AG04450 (cell line): ENCODE results near the gene APBA2. TPM values are rescaled to one million over a fixed set of nuclear protein-coding genes. Genes with fewer than 3 reads are reported as not detected.

ENCODE experiments used
- CTCF ChIA-PET: fragments of 300-600, 350-600 bp; formaldehyde crosslinking; extraction: SDS; loops from one replicate; lab custom pipeline; 2022; ENCODE audit warnings: antibody characterized with exemption, inconsistent platforms; lab: Charles Lee
- POLR2A ChIA-PET: fragments of 350-600 bp; formaldehyde crosslinking; extraction: SDS; loops from one replicate; lab custom pipeline; 2021; ENCODE audit warnings: antibody characterized with exemption, inconsistent platforms; lab: Yijun Ruan, JAX
- DNase-seq: peaks from one replicate; pipeline ENCODE4 v3.0.0-alpha.2; 2011; ENCODE audit warnings: low read depth, low spot score
- H3K27ac ChIP-seq: one replicate; pipeline ENCODE4 v1.5.1; 2012; ENCODE audit warnings: low read depth, low read length, control low read depth
- H3K27me3 ChIP-seq: one replicate; pipeline ENCODE4 v1.6.0; 2012; ENCODE audit warnings: low read length; ENCODE audit not compliant: control insufficient read depth, insufficient read depth
- H3K4me3 ChIP-seq: 2 replicates; pipeline ENCODE4 v1.5.1; 2011; ENCODE audit warnings: mild to moderate bottlenecking, low read depth, low read length, control low read depth
- H3K9me3 ChIP-seq: 2 replicates; pipeline ENCODE4 v1.5.1; 2012; ENCODE audit warnings: low read length; ENCODE audit not compliant: control insufficient read depth, insufficient read depth
- CTCF ChIP-seq: IDR thresholded peaks from 2 replicates; pipeline ENCODE4 v1.5.1; 2011; ENCODE audit warnings: low read depth, low read length, control low read depth, inconsistent platforms
- polyA plus RNA-seq: library from polyadenylated mRNA; depleted of rRNA; stranded (reverse); fragments of >200 nt; gene quantifications from 2 replicates; pipeline ENCODE4 v1.2.3, GENCODE V29; 2011

The APBA2 gene
- polyA plus RNA-seq, 1 experiment = 18.9 TPM

GRCh38 chr15:29046977-29047376, 161.2 kb downstream of the APBA2 start:
- H3K27ac ChIP-seq = no peak overlapping the region
- no peaks in the 10 kb centered on the region for H3K27me3 ChIP-seq
- H3K4me3 ChIP-seq = no peak overlapping the region
- ChIA-PET CTCF (no interaction called here), POLR2A (no interaction called here)
- no peak for DNase-seq
- H3K9me3 ChIP-seq = no peaks in the 10 kb centered on the region
- no peak for TF ChIP-seq CTCF

- POLR2A ChIA-PET = interaction anchor here (0.7 kb wide), 1 partner anchor 137 kb away, joined by 6 read pairs; no protein-coding TSS in a partner anchor
- TF ChIP-seq CTCF = no peak
- Histone ChIP-seq H3K27ac (no peak overlapping the region), H3K27me3 (no peaks in the 10 kb centered on the region), H3K9me3 (peaks cover 2% of the 10 kb centered on the region; the same call in 1 of the 2 replicates), H3K4me3 (no peak overlapping the region)
- CTCF ChIA-PET = interaction anchor here (0.6 kb wide), 1 partner anchor 42 kb away, joined by 3 read pairs; no protein-coding TSS in a partner anchor
- no peak for DNase-seq
Observed at GRCh38 chr15:29048011-29048410, 162.2 kb downstream of the APBA2 start.

GRCh38 chr15:29050870-29051269, 165.1 kb downstream of the APBA2 start:
- TF ChIP-seq CTCF = no peak
- POLR2A ChIA-PET = no interaction called here

GRCh38 chr15:29051422-29051821, 165.6 kb downstream of the APBA2 start:
- no peak overlapping the region for H3K4me3 ChIP-seq
- DNase-seq = no peak
- TF ChIP-seq CTCF = no peak
- ChIA-PET POLR2A (interaction anchor here (0.6 kb wide), 1 partner anchor 62 kb away, joined by 4 read pairs; no protein-coding TSS in a partner anchor), CTCF (interaction anchor here (1.2 kb wide), 1 partner anchor 39 kb away, joined by 3 read pairs; no protein-coding TSS in a partner anchor)
- no peaks in the 10 kb centered on the region for H3K27me3 ChIP-seq
- H3K27ac ChIP-seq = no peak overlapping the region
- H3K9me3 ChIP-seq = peaks cover 16% of the 10 kb centered on the region

More at GRCh38 chr15:29050870-29051269, 165.1 kb downstream of the APBA2 start:
- Histone ChIP-seq H3K27ac (no peak overlapping the region), H3K4me3 (no peak overlapping the region), H3K27me3 (no peaks in the 10 kb centered on the region), H3K9me3 (peaks cover 16% of the 10 kb centered on the region)
- no peak for DNase-seq
- CTCF ChIA-PET = interaction anchor here (1.2 kb wide), 1 partner anchor 40 kb away, joined by 3 read pairs; no protein-coding TSS in a partner anchor

GRCh38 chr15:29053006-29053405, 167.2 kb downstream of the APBA2 start:
- ChIA-PET POLR2A (no interaction called here), CTCF (no interaction called here)
- Histone ChIP-seq H3K9me3 (peaks cover 16% of the 10 kb centered on the region), H3K4me3 (no peak overlapping the region), H3K27me3 (no peaks in the 10 kb centered on the region), H3K27ac (no peak overlapping the region)
- TF ChIP-seq CTCF = no peak
- DNase-seq = no peak
